Smooth muscle cell (in vitro differentiated cells): ENCODE measurements around the gene SNTA1. TPM values are rescaled to one million over a fixed set of nuclear protein-coding genes. Genes with fewer than 3 reads are reported as not detected.

Experiments used
- DNase-seq: peaks from one replicate; lab custom pipeline; 2025; ENCODE audit not compliant: unreplicated experiment; lab: John Stamatoyannopoulos, UW
- H2AFZ ChIP-seq: fragments of 200-600 bp; sonication (generic); 2 replicates; pipeline ENCODE4 v1.6.0; 2016; ENCODE audit warnings: antibody characterized with exemption, low read depth, mild to moderate bottlenecking
- H3F3A ChIP-seq: fragments of 200-600 bp; sonication (generic); 2 replicates; pipeline ENCODE4 v1.6.0; 2017; ENCODE audit warnings: antibody characterized with exemption, low read depth
- H3K27ac ChIP-seq: fragments of 200-600 bp; sonication (generic); 2 replicates; pipeline ENCODE4 v1.5.1; 2016; ENCODE audit warnings: low read depth, mild to moderate bottlenecking
- H3K27me3 ChIP-seq: fragments of 200-600 bp; sonication (generic); 2 replicates; pipeline ENCODE4 v1.6.1; 2016; ENCODE audit warnings: low read depth, mild to moderate bottlenecking
- H3K36me3 ChIP-seq: fragments of 200-600 bp; sonication (generic); 2 replicates; pipeline ENCODE4 v1.5.1; 2016; ENCODE audit warnings: low read depth
- H3K4me1 ChIP-seq: fragments of 200-600 bp; sonication (generic); 2 replicates; pipeline ENCODE4 v1.5.1; 2016; ENCODE audit warnings: low read depth
- H3K4me2 ChIP-seq: fragments of 200-600 bp; sonication (generic); 2 replicates; pipeline ENCODE4 v1.6.0; 2016; ENCODE audit warnings: mild to moderate bottlenecking
- H3K4me3 ChIP-seq: fragments of 200-600 bp; sonication (generic); 2 replicates; pipeline ENCODE4 v1.5.1; 2016; ENCODE audit warnings: mild to moderate bottlenecking
- H3K79me2 ChIP-seq: fragments of 200-600 bp; sonication (generic); 2 replicates; pipeline ENCODE4 v1.6.0; 2016; ENCODE audit warnings: low read depth, mild to moderate bottlenecking
- H3K9ac ChIP-seq: fragments of 200-600 bp; sonication (generic); 2 replicates; pipeline ENCODE4 v1.6.0; 2016; ENCODE audit warnings: low read depth
- H3K9me3 ChIP-seq: fragments of 200-600 bp; sonication (generic); replicated peaks from 2 replicates; pipeline ENCODE4 v1.5.1; 2016; ENCODE audit warnings: low read depth
- H4K20me1 ChIP-seq: fragments of 200-600 bp; sonication (generic); 2 replicates; pipeline ENCODE4 v1.6.0; 2016; ENCODE audit warnings: low read depth
- WGBS: methylation state at CpG from one replicate; pipeline ENCODE4 v1.1.7; 2016; ENCODE audit warnings: low lambda C conversion rate; 5-methylcytosine and 5-hydroxymethylcytosine counted together
- polyA plus RNA-seq: library from polyadenylated mRNA; unstranded; fragments of >200 nt; fragmentation: Nextera tagmentation; extraction: Ambion mirVana; gene quantifications from 2 replicates; pipeline ENCODE4 v1.2.1, GENCODE V29; 2016
- total RNA-seq: library from RNA; depleted of rRNA; stranded (reverse); fragments of >200 nt; gene quantifications from 2 replicates; pipeline ENCODE4 v1.2.3, GENCODE V29; 2014
- TF ChIP-seq, protein P1 (sequence below): fragments of 200-600 bp; sonication (generic); IDR thresholded peaks from 2 replicates; pipeline ENCODE4 v1.5.1; 2017; ENCODE audit warnings: borderline replicate concordance, mild to moderate bottlenecking, antibody characterized with exemption; ENCODE audit not compliant: insufficient read depth, poor library complexity, severe bottlenecking

Gene SNTA1
- total and polyA plus RNA-seq, 2 experiments from 2014 or later, result 39.2 to 58.2 TPM

DNA sequence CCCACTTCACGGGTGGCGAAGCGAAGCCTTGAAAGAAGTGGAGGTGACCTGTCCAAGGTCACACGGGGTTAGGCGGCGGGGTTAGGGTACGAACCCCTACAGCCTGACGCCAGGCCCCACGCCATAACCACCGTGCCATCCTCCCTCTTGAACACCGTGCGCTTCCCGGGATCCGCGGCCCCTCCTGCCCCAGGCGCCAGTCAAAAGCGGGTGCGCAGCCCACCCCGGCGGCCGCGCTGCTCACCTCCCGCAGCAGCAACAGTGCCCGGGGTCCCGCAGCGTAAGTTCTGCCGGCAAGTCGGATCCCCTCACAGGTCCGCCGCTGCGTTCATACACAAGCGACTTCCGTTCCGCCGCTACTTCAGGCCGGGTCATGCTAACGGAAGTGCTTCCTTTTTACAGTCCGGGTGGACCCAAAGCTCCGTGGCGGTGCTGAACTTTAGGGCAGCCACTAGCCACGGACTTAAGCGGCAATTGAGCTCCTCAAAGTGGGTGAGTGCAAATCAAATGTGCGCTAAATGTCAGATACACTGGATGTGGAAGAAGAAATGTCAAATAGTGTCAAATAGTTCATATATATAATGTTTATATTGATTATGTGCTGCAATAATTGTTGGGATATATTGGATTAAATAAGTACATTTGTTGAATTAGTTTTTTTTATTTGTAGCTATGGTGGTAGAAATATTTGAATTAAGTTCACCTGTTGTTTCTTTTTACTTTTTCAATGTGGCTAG lies 42.2 kb downstream of the SNTA1 start, which contains the start of gene CDK5RAP1:
Gene CDK5RAP1 (minus strand): TSS at position 336 of the 737 bp plus-strand sequence. CDS start 4,455 bp downstream, outside the sequence.
- peak within 1 kb of the TSS; percentile 74 for H2AFZ ChIP-seq
- no peaks in the 10 kb centered on the region for H3K27me3 ChIP-seq
- peak within 1 kb of the TSS; percentile 99 for H3K4me2 ChIP-seq
- DNase-seq, result peak; percentile 17
- H3F3A ChIP-seq, result no peaks in the 10 kb centered on the region
- under 1% methylated on average over 43 of the region's 43 CpGs for WGBS
- no peaks in the 10 kb centered on the region for H3K36me3 ChIP-seq
- H4K20me1 ChIP-seq, result no peaks in the 10 kb centered on the region
- peaks cover 7% of the 10 kb centered on the region for H3K4me1 ChIP-seq
- H3K4me3 ChIP-seq, result peak within 1 kb of the TSS; percentile 86
- no peaks in the 10 kb centered on the region for H3K9me3 ChIP-seq
- H3K79me2 ChIP-seq, result peaks cover 58% of the 10 kb centered on the region
- H3K27ac ChIP-seq, result peak within 1 kb of the TSS; percentile 13
- TF ChIP-seq, protein P1, sequence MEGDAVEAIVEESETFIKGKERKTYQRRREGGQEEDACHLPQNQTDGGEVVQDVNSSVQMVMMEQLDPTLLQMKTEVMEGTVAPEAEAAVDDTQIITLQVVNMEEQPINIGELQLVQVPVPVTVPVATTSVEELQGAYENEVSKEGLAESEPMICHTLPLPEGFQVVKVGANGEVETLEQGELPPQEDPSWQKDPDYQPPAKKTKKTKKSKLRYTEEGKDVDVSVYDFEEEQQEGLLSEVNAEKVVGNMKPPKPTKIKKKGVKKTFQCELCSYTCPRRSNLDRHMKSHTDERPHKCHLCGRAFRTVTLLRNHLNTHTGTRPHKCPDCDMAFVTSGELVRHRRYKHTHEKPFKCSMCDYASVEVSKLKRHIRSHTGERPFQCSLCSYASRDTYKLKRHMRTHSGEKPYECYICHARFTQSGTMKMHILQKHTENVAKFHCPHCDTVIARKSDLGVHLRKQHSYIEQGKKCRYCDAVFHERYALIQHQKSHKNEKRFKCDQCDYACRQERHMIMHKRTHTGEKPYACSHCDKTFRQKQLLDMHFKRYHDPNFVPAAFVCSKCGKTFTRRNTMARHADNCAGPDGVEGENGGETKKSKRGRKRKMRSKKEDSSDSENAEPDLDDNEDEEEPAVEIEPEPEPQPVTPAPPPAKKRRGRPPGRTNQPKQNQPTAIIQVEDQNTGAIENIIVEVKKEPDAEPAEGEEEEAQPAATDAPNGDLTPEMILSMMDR, result no peak
- peak within 1 kb of the TSS; percentile 89 for H3K9ac ChIP-seq

DNA sequence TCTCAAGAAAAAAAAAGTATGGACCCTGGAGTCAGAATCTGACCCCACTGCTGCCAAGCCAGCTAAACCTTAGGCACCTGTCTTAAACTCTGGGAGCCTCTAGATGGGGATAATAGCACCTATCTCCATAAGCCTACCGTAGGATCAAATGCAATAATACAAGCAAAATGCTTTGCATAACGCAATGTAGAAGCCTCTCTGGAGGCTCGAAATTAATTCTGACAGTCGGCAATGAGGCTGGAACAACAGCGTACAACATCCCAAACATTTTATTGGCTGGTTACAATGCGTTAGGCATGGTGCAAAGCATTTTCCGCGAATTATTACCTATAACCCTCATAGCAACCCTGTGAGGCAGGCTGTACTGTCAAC lies 42.8 kb downstream of the SNTA1 start:
- peaks cover 64% of the 10 kb centered on the region for H3K79me2 ChIP-seq
- no peaks in the 10 kb centered on the region for H3K36me3 ChIP-seq
- peak overlapping the region; percentile 89 for H3K9ac ChIP-seq
- H2AFZ ChIP-seq, result peak overlapping the region; percentile 74
- WGBS, result 3% methylated on average over 8 of the region's 8 CpGs
- H3K4me1 ChIP-seq, result peaks cover 7% of the 10 kb centered on the region
- no peaks in the 10 kb centered on the region for H3K27me3 ChIP-seq
- peak overlapping the region; percentile 99 for H3K4me2 ChIP-seq
- H3K9me3 ChIP-seq, result no peaks in the 10 kb centered on the region
- peak overlapping the region; percentile 13 for H3K27ac ChIP-seq
- no peak for DNase-seq
- no peaks in the 10 kb centered on the region for H3F3A ChIP-seq
- TF ChIP-seq, protein P1, result no peak
- no peaks in the 10 kb centered on the region for H4K20me1 ChIP-seq
- H3K4me3 ChIP-seq, result peak overlapping the region; percentile 86

DNA sequence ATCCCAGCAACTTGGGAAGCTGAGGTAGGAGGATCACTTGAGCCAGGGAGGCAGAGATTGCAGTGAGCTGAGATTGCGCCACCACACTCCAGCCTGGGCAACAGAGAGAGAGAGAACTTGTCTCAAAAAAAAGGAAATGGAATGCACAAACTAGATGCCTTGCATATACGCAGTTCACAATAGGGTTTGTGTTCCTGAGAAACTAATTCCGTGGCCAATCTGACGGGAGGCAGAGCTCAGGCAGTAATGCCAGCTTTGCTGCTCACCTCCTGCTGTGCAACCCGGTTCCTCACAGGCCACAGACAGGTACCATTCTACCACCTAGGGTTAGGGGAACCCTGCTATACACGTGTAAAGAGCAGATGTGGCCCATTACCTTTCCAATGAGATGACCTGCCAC lies 43.6 kb downstream of the SNTA1 start:
- Histone ChIP-seq H2AFZ (no peak overlapping the region), H3K4me1 (peaks cover 7% of the 10 kb centered on the region), H3F3A (peaks cover 1% of the 10 kb centered on the region), H3K9me3 (no peaks in the 10 kb centered on the region), H3K27me3 (no peaks in the 10 kb centered on the region), H3K36me3 (no peaks in the 10 kb centered on the region), H4K20me1 (no peaks in the 10 kb centered on the region), H3K4me2 (peak overlapping the region; percentile 99), H3K79me2 (peaks cover 73% of the 10 kb centered on the region), H3K9ac (peak overlapping the region; percentile 89), H3K27ac (no peak overlapping the region), H3K4me3 (no peak overlapping the region)
- WGBS, result 75% methylated on average over 6 of the region's 6 CpGs
- TF ChIP-seq, protein P1, result no peak
- DNase-seq, result no peak
